HG03457 (cell line): ENCODE measurements around the gene GALNT10.

Source experiments
- ATAC-seq: cut with Tn5 transposase; IDR thresholded peaks from one replicate; pipeline ENCODE4 v1.9.1; 2021; ENCODE audit warnings: moderate number of reproducible peaks; ENCODE audit not compliant: unreplicated experiment

Gene GALNT10

GRCh38 chr5:154396128-154396527 lies 205.6 kb downstream of the GALNT10 start:
- no peak for ATAC-seq

GRCh38 chr5:154397652-154398406 lies 207.3 kb downstream of the GALNT10 start:
- no peak for ATAC-seq

GRCh38 chr5:154400678-154401077 lies 210.1 kb downstream of the GALNT10 start:
- ATAC-seq, result no peak

GRCh38 chr5:154401355-154401754 lies 210.8 kb downstream of the GALNT10 start:
- no peak for ATAC-seq

GRCh38 chr5:154401931-154402330 lies 211.4 kb downstream of the GALNT10 start:
- ATAC-seq, result no peak

- ATAC-seq, result no peak
Measured at GRCh38 chr5:154402611-154403010, 212.1 kb downstream of the GALNT10 start.

GRCh38 chr5:154403234-154403633 lies 212.7 kb downstream of the GALNT10 start:
- ATAC-seq, result no peak

- no peak for ATAC-seq
Measured at GRCh38 chr5:154403776-154404387, 213.3 kb downstream of the GALNT10 start.

GRCh38 chr5:154405078-154405792 lies 214.7 kb downstream of the GALNT10 start:
- peak; percentile 94 for ATAC-seq

- no peak for ATAC-seq
Measured at GRCh38 chr5:154406231-154406630, 215.7 kb downstream of the GALNT10 start.

GRCh38 chr5:154406826-154407225 lies 216.3 kb downstream of the GALNT10 start:
- ATAC-seq, result no peak

GRCh38 chr5:154408811-154409210 lies 218.3 kb downstream of the GALNT10 start:
- ATAC-seq, result no peak

- no peak for ATAC-seq
Measured at GRCh38 chr5:154409230-154409840, 218.8 kb downstream of the GALNT10 start.

GRCh38 chr5:154410008-154410407 lies 219.5 kb downstream of the GALNT10 start:
- ATAC-seq, result no peak

- no peak for ATAC-seq
Measured at GRCh38 chr5:154410786-154411185, 220.3 kb downstream of the GALNT10 start.

- ATAC-seq, result no peak
Measured at GRCh38 chr5:154411338-154411737, 220.8 kb downstream of the GALNT10 start.

- no peak for ATAC-seq
Measured at GRCh38 chr5:154412316-154412715, 221.8 kb downstream of the GALNT10 start.

- no peak for ATAC-seq
Measured at GRCh38 chr5:154412925-154413324, 222.4 kb downstream of the GALNT10 start.

- no peak for ATAC-seq
Measured at GRCh38 chr5:154415114-154415513, 224.6 kb downstream of the GALNT10 start.

- ATAC-seq, result no peak
Measured at GRCh38 chr5:154418344-154418820, 227.8 kb downstream of the GALNT10 start.

GRCh38 chr5:154419236-154419635 lies 228.7 kb downstream of the GALNT10 start:
- ATAC-seq, result no peak
